ENCODE data around the gene OR2AT4.

- TF ChIP-seq EZH2 (IDR thresholded peaks at IDR 0.05; ENCODE audit: borderline replicate concordance) (no peak), CTCF (IDR thresholded peaks at IDR 0.05; ENCODE audit: poor library complexity) (no peak)
Measured at GRCh38 chr11:75099635-75100034, 3.0 kb upstream of the OR2AT4 start.
